KOPT-K1 (cell line): Measurements from ENCODE around the gene DOP1A.

Experiments
- H3K27ac ChIP-seq: fragments of 200-600 bp; sonication (generic); 2 replicates; pipeline ENCODE4 v1.5.1; 2016; ENCODE audit warnings: antibody characterized with exemption, mild to moderate bottlenecking, low read depth, low read length; ENCODE audit not compliant: poor library complexity, severe bottlenecking
- H3K36me3 ChIP-seq: fragments of 200-600 bp; sonication (generic); 2 replicates; pipeline ENCODE4 v1.5.1; 2017; ENCODE audit warnings: antibody characterized with exemption, mild to moderate bottlenecking, low read length, moderate library complexity; ENCODE audit not compliant: insufficient read depth
- H3K9me3 ChIP-seq: fragments of 200-600 bp; sonication (generic); 2 replicates; pipeline ENCODE4 v1.5.1; 2017; ENCODE audit warnings: antibody characterized with exemption, low read length, mild to moderate bottlenecking; ENCODE audit not compliant: insufficient read depth, poor library complexity, severe bottlenecking

DOP1A gene

DNA sequence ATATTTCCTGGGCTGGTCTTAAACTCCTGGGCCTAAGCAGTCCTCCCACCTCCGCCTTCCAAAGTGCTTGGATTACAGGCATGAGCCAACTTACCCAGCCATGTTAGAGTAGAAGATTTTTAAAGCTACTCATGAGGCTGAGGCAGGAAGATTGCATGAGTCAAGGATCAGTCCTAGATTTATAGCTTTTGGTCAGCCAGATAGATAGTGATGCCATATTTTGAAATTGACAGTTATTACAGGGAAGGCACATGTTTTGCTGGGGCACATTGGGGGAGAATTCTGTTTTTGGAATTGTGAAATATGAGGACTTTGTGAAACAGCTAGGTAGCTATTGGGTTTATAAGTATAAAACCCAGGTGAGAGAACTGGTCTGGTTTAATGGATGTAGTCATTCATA, 40.9 kb downstream of the DOP1A start:
- Histone ChIP-seq H3K36me3 (peaks cover 25% of the 10 kb centered on the region), H3K27ac (no peak overlapping the region), H3K9me3 (peaks cover 5% of the 10 kb centered on the region)

DNA sequence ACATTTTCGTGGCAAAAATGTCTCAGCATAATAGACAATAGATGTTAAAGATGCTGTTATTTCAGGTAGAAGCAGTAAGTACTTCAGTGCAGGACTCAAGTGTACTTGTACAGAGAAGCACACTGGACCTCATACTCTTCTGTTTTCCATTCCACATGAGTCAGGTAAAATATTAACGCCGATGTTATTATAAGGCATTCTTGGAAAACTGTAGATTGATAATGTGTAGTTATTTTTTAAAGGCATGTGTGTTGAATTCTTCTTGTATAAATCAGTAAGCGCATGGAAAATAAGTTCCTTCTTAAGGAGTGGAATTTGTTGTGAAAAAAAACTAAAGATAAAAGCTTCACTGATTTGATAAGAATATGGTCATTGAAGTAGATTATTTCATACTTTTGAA, 45.8 kb downstream of the DOP1A start:
- H3K9me3 ChIP-seq = no peaks in the 10 kb centered on the region
- H3K27ac ChIP-seq = no peak overlapping the region
- H3K36me3 ChIP-seq = peaks cover 15% of the 10 kb centered on the region

DNA sequence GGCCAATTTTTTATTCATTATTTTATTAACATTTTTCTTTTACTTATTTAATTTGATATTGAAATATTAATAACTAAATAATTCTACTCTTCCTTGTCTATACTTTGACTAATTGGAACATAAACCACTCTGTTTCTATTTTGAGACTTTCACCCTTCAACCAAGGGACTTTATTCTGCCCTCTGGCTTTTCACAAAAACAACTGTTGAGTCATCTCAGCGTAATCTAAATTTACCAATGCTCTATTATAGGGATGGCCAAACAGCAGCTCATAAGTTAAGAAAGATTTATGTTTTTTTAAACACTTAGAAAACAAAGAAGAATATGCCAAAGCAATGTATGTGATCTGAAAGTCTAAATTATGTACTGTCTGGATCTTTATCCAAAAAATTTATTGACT, 46.7 kb downstream of the DOP1A start:
- no peak overlapping the region for H3K27ac ChIP-seq
- no peaks in the 10 kb centered on the region for H3K9me3 ChIP-seq
- peaks cover 16% of the 10 kb centered on the region; the same call in 1 of the 2 replicates for H3K36me3 ChIP-seq

DNA sequence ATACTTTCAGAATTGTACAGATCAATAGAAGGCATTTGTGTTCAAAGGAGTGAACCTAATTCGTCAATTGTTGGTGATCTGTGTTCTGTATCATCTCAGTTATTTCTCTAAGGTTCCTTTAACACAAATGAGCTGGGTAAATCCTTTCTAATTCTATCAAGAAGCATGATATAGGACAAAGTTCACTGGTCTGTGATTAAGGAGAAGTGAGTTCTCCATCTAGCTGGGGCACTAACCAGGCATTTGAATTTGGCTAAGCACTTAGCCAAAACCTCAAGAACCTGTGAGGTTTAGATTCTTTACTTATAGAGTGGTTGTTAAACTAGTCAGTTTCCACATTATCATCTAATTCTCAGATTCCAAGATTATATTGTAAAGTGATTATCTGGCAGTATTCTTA, 50.3 kb downstream of the DOP1A start:
- no peaks in the 10 kb centered on the region for H3K9me3 ChIP-seq
- no peak overlapping the region for H3K27ac ChIP-seq
- peaks cover 12% of the 10 kb centered on the region; the same call in 1 of the 2 replicates for H3K36me3 ChIP-seq

DNA sequence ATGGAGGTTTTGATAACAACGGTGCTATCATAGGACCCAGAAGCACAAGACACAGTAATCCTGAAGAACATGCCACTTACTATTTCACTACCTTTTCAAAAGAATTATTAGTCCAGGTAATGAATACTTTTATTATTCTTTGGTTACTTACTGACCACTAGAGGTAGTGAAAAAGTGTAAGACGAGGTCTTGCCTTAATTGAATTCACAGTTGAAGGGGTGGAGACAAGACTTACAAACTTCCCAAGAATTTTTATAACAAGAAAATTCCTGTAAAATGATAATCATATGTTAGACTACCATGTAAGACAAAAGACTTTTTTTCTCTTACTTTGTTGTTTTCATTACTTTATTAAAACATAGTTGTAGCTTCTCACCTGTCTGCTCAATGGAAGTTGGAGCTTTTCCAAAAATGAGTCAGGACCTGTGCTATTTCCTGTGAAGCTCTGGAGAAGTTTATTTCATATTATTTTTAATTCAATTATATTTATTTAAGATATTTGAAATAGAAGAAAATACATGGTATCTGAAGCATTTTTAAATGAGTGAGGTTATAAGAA, 52.4 kb downstream of the DOP1A start:
- H3K9me3 ChIP-seq = no peaks in the 10 kb centered on the region
- peaks cover 27% of the 10 kb centered on the region; the same call in 1 of the 2 replicates for H3K36me3 ChIP-seq
- no peak overlapping the region for H3K27ac ChIP-seq

DNA sequence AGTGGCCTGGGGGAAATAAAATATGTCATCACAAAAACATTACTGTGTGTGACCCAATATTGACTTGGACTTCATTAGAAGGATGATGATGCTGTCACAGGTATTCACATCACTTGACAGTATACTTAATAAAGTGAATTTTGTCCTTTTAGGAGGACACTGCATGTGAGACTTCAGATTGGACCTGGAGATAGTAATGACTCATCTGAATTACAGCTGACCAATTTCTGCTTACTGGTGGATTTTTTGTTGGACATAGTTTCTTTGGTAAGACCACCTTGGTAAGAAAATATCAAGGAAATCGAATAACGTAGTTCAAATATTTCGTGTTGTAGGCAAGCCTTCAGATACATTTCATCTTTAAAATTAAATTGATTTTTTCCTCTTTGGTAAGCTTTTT, 57.1 kb downstream of the DOP1A start:
- Histone ChIP-seq H3K27ac (no peak overlapping the region), H3K9me3 (no peaks in the 10 kb centered on the region), H3K36me3 (peaks cover 63% of the 10 kb centered on the region)

DNA sequence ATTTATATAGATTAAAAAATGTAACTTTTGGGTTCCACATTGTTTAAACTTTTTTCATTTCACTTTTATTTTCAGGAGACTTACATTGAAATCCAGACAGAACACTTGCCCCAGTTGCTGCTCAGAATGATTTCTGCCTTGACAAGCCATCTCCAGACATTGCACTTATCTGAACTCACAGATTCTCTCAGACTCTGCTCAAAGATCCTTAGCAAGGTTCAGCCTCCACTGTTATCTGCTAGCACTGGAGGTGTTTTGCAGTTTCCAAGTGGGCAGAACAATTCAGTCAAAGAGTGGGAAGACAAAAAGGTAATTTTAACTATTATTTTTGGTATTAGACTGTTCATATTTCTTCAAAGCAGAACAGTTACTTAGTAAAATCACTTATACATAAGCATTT, 58.0 kb downstream of the DOP1A start:
- H3K36me3 ChIP-seq = peaks cover 71% of the 10 kb centered on the region
- H3K9me3 ChIP-seq = no peaks in the 10 kb centered on the region
- no peak overlapping the region for H3K27ac ChIP-seq

DNA sequence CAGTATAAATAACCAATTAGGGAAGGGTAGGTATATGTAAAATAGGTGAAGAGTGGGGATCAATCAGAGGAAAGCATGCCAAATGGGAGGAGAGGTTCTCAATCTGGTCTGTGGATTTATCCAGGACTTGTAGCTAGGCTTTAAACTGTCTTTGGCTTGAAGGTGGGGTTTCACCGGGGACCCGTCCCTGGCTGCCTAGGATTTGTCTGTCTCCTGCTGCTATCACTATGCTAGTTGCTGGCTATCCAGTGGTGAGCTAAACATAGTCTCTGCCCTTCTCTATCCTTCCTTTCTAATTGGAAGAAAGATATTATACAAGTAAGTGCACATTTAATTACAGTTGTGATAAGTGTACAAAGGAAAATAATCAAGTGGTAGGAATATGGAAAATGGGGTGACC, 58.8 kb downstream of the DOP1A start:
- no peak overlapping the region for H3K27ac ChIP-seq
- H3K36me3 ChIP-seq = peaks cover 77% of the 10 kb centered on the region
- no peaks in the 10 kb centered on the region for H3K9me3 ChIP-seq

DNA sequence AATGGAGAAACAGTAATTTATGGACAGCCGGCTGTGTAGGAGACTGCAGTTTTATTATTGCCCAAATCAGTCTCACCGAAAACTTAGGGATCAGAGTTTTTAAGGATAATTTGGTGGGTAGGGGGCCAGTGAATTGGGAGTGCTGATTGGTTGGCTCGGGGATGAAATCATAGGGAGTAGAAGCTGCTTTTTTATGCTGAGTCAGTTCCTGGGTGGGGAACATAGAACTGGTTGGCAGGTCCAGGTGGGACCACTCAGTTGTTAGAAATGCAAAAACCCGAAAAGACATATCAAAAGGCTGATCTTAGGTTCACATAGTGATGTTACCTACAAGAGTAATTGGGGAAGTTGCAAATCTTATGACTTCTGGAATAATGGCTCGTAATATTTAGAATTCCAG, 59.3 kb downstream of the DOP1A start:
- no peaks in the 10 kb centered on the region for H3K9me3 ChIP-seq
- no peak overlapping the region for H3K27ac ChIP-seq
- H3K36me3 ChIP-seq = peaks cover 82% of the 10 kb centered on the region

DNA sequence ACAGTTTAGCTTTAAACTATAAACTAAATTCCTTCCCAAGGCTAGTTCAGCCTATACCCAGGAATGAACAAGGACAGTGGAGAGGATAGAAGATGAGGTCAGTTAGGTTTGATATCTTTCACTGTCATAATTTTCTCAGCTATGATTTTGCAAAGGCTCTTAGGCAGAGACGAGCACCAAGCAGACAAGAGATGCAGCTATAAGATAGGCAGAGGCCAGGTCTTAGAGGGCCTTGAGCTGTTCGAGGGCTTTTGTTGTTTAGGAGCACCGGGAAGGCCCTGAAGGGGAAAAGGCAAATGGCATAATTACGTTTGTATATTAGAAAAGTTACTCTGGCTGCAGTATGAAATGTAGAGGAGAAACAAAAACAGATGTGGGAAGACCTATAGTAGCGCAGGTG, 59.8 kb downstream of the DOP1A start:
- Histone ChIP-seq H3K27ac (no peak overlapping the region), H3K36me3 (peaks cover 82% of the 10 kb centered on the region), H3K9me3 (no peaks in the 10 kb centered on the region)

DNA sequence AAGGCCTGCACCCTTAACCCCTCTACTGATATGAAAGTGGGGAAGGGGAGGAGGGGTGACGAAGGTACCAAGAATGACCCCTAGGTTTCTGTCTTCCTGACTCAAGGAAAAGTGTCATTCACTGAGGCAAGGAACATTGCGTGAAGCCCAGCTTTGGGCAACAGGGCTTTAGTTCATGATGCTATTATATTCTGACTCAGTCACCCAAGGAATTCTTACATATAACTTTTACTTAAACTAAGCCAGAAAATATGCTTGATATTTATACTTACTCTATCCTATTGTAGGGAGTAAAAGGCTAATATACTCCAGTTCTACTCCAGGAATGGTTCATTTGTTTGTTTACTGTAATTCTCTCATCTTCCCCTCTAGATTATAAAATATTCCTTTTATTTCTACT, 60.5 kb downstream of the DOP1A start:
- H3K36me3 ChIP-seq = peaks cover 82% of the 10 kb centered on the region
- no peaks in the 10 kb centered on the region for H3K9me3 ChIP-seq
- H3K27ac ChIP-seq = no peak overlapping the region

DNA sequence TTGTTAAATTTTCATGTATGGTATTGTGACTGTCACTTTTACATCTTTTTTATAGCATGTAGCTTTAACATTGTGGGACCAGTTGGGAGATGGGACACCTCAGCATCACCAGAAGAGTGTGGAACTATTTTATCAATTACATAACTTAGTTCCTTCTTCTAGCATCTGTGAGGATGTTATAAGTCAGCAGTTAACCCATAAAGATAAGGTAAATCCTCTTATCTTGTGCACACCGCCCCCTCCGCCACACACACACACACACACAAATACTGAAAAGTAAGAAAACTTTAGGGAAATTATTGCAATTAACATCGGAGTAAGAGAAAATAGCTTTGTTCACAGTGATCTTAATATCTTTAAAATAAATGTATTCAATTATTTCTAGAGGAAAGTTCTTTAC, 64.7 kb downstream of the DOP1A start:
- peaks cover 52% of the 10 kb centered on the region for H3K36me3 ChIP-seq

DNA sequence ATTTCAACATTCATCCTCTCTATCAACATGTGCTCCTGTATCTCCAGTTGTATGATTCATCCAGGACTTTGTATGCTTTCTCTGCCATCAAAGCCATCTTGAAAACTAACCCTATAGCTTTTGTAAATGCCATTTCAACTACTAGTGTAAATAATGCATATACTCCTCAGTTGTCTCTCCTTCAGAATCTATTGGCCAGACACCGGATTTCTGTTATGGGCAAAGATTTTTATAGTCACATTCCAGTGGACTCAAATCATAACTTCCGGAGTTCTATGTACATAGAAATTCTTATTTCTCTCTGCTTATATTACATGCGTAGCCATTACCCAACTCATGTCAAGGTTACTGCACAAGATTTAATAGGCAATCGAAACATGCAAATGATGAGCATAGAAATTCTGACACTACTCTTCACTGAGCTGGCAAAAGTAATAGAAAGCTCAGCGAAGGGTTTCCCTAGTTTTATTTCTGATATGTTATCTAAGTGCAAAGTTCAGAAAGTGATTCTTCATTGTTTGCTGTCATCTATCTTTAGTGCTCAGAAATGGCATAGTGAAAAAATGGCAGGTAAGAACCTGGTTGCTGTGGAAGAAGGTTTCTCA, 70.7 kb downstream of the DOP1A start:
- no peak overlapping the region for H3K27ac ChIP-seq
- peaks cover 28% of the 10 kb centered on the region for H3K36me3 ChIP-seq
- no peaks in the 10 kb centered on the region for H3K9me3 ChIP-seq

More for the DNA sequence above, 64.7 kb downstream of the DOP1A start:
- no peak overlapping the region for H3K27ac ChIP-seq
- H3K9me3 ChIP-seq = no peaks in the 10 kb centered on the region

DNA sequence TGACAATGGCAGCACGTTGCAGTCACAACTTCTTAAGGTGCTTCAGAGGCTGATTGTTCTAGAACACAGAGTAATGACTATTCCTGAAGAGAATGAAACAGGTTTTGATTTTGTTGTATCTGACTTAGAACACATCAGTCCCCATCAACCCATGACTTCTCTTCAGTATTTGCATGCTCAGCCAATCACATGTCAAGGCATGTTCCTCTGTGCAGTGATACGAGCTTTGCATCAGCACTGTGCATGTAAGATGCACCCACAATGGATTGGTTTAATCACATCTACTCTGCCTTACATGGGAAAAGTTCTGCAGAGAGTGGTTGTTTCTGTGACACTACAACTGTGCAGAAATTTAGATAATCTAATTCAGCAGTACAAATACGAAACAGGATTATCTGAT, 71.3 kb downstream of the DOP1A start:
- H3K27ac ChIP-seq = no peak overlapping the region
- H3K36me3 ChIP-seq = peaks cover 32% of the 10 kb centered on the region
- no peaks in the 10 kb centered on the region for H3K9me3 ChIP-seq

DNA sequence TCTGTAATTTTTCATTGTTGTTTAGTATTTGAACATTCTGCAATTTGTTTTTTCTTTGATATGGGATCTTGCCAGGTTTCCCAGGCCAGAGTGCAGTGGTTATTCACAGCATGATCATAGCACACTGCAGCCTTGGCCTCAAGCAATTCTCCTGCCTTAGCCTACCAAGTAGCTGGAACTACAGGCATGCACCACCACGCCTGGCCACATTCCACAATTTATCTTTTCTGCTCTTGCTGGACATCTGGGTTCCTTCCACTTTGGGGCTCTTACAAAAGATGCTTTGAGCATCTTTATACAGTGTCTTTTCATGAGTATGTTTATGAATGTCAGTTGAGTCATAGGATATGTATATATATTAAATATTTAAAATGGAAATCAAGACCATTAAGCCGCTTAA, 83.6 kb downstream of the DOP1A start:
- no peak overlapping the region for H3K27ac ChIP-seq
- no peaks in the 10 kb centered on the region for H3K9me3 ChIP-seq
- H3K36me3 ChIP-seq = peaks cover 37% of the 10 kb centered on the region

DNA sequence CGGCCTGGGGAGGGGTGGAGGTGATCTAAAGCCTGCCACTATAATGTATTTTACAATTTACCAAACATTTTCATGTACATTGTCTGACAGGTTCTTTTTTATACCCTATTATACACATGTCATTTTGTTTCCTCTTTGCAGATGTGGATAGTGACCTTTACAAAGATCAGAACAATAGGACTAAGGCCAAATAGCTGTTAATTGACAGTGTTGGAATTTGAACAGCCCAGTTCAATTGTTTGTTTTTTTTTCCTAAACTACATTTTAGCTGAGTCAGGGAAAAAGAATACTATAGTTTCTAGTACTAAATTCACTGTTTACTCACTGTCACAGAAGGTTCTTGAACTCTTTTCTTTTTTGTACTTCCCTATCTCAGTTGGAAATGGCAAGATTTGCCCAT, 85.4 kb downstream of the DOP1A start:
- H3K36me3 ChIP-seq = peaks cover 47% of the 10 kb centered on the region
- no peaks in the 10 kb centered on the region for H3K9me3 ChIP-seq
- no peak overlapping the region for H3K27ac ChIP-seq
